T-cell (primary cell): ENCODE data around the gene MYMK. TPM values are rescaled to one million over a fixed set of nuclear protein-coding genes. Genes with fewer than 3 reads are reported as not detected.

Experiments
- ATAC-seq, 4 experiments: fragments of 200-7000 bp in 3 of 4; fragments of 150-1000 bp in 1 of 4; cut with Tn5 transposase; replicated peaks in 1 of 4; 1 replicate in 3 of 4; 2 replicates in 1 of 4; pipeline ENCODE4 v1.10.0; 2021; ENCODE audit warnings: moderate library complexity in 3 of 4, mild to moderate bottlenecking in 2 of 4, moderate number of reproducible peaks in 1 of 4
- CTCF ChIA-PET, 2 donors: fragments of 300-600 bp; sonication (Branson Sonifier 250); formaldehyde crosslinking; loops; one replicate each; lab custom pipeline; 2022; ENCODE audit warnings: antibody characterized with exemption in 2 of 2; lab: Charles Lee
- POLR2A ChIA-PET, 2 donors: fragments of 300-600 bp; sonication (Branson Sonifier 250); formaldehyde crosslinking; loops; one replicate each; lab custom pipeline; 2022; ENCODE audit warnings: antibody characterized with exemption in 2 of 2; lab: Charles Lee
- DNase-seq, 35 experiments: peaks; one replicate each; pipeline versions ENCODE4 v3.0.0 to v3.0.0-alpha.2; 2013 to 2023
- H3K27ac ChIP-seq: one replicate; pipeline ENCODE4 v1.5.1; 2013; ENCODE audit warnings: low read length
- H3K27me3 ChIP-seq, 2 experiments: replicated peaks in 1 of 2; 1 replicate in 1 of 2; 2 replicates in 1 of 2; pipeline versions ENCODE4 v1.6.1 to v1.7.0; 2013; ENCODE audit warnings: low read length in 1 of 2, mixed read lengths in 1 of 2; ENCODE audit not compliant: control insufficient read depth in 2 of 2, insufficient read depth in 2 of 2; ENCODE audit errors: extremely low read depth in 1 of 2
- H3K36me3 ChIP-seq, 2 donors: 1 replicate in 1 of 2; 2 replicates in 1 of 2; pipeline versions ENCODE4 v1.6.1 to v1.7.0; 2013; ENCODE audit warnings: low read length in 1 of 2; ENCODE audit not compliant: control insufficient read depth in 2 of 2, insufficient read depth in 1 of 2; ENCODE audit errors: extremely low read depth in 1 of 2
- H3K4me1 ChIP-seq, 2 experiments: 1 replicate in 1 of 2; 2 replicates in 1 of 2; pipeline versions ENCODE4 v1.6.1 to v1.7.0; 2013; ENCODE audit warnings: low read length in 2 of 2, mixed read lengths in 1 of 2; ENCODE audit not compliant: insufficient read depth in 2 of 2, control insufficient read depth in 1 of 2; ENCODE audit errors: extremely low read depth in 1 of 2
- H3K4me3 ChIP-seq, 2 donors: 1 replicate in 1 of 2; 2 replicates in 1 of 2; pipeline versions ENCODE4 v1.5.1 to v1.7.0; 2013; ENCODE audit warnings: mild to moderate bottlenecking in 2 of 2, low read length in 1 of 2, moderate library complexity in 1 of 2; ENCODE audit not compliant: control insufficient read depth in 1 of 2; ENCODE audit errors: extremely low read depth in 1 of 2
- H3K9me3 ChIP-seq: 2 replicates; pipeline ENCODE4 v1.7.0; 2013
- H3K27ac Mint-ChIP-seq, 2 donors: one replicate each; pipeline ENCODE4 v1.8.0; 2020 to 2021; ENCODE audit warnings: mild to moderate bottlenecking in 2 of 2, mixed read lengths in 2 of 2
- H3K27me3 Mint-ChIP-seq, 2 donors: one replicate each; pipeline ENCODE4 v1.8.0; 2021 to 2022; ENCODE audit warnings: mixed read lengths in 2 of 2
- H3K36me3 Mint-ChIP-seq: one replicate; pipeline ENCODE4 v1.8.0; 2021; ENCODE audit warnings: mixed read lengths
- H3K4me1 Mint-ChIP-seq, 3 donors: one replicate each; pipeline ENCODE4 v1.8.0; 2020 to 2022; ENCODE audit warnings: mixed read lengths in 3 of 3, mild to moderate bottlenecking in 1 of 3
- H3K4me3 Mint-ChIP-seq, 3 donors: one replicate each; pipeline ENCODE4 v1.8.0; 2020 to 2022; ENCODE audit warnings: mild to moderate bottlenecking in 3 of 3, mixed read lengths in 3 of 3, moderate library complexity in 3 of 3
- H3K9me3 Mint-ChIP-seq, 3 donors: one replicate each; pipeline ENCODE4 v1.8.0; 2020 to 2022; ENCODE audit warnings: mixed read lengths in 3 of 3
- WGBS: methylation state at CpG from one replicate; pipeline ENCODE4 v1.1.5; 2013; ENCODE audit warnings: missing lambda C conversion rate; ENCODE audit not compliant: insufficient coverage; 5-methylcytosine and 5-hydroxymethylcytosine counted together
- total RNA-seq, 35 experiments: library from RNA in 6 of 35; stranded (reverse) in 6 of 35; fragments of 120-200 nt in 1 of 35; gene quantifications; one replicate each; pipeline versions ENCODE4 v1.2.1 to v1.2.4 and lab custom pipeline; 2013 to 2026

Gene MYMK
- total RNA-seq, 5 donors from 2014 or later (not counting 1 experiment from before 2014, with no cell fraction given), result not detected

- Mint-ChIP-seq H3K36me3 (no peaks in the 10 kb centered on the region), H3K4me1 (no peaks in the 10 kb centered on the region), H3K4me3 (no peak overlapping the region), H3K9me3 (no peaks in the 10 kb centered on the region), H3K27ac (no peak overlapping the region), H3K27me3 (peaks cover 0 to 10% of the 10 kb centered on the region in 2 donors)
- H3K36me3 ChIP-seq, result no peaks in the 10 kb centered on the region
- H3K4me3 ChIP-seq, result no peak overlapping the region
- DNase-seq, result no peak
- CTCF ChIA-PET, result interaction anchor here in 1 of 2 donors (0.6 kb wide), 1 partner anchor 301 kb away, joined by 4 read pairs; no protein-coding TSS in a partner anchor
- ATAC-seq, result no peak
- H3K27me3 ChIP-seq, result peaks cover 0 to 28% of the 10 kb centered on the region in 2 experiments
- no peaks in the 10 kb centered on the region for H3K4me1 ChIP-seq
- H3K9me3 ChIP-seq, result no peaks in the 10 kb centered on the region
- 82% methylated on average over 15 of the region's 16 CpGs for WGBS
- POLR2A ChIA-PET, result no interaction called here
- no peak overlapping the region for H3K27ac ChIP-seq
Measured at GRCh38 chr9:133570691-133571080, 45.9 kb upstream of the MYMK start.

- no peak overlapping the region for H3K27ac ChIP-seq
- Mint-ChIP-seq H3K27ac (no peak overlapping the region), H3K4me1 (no peaks in the 10 kb centered on the region), H3K9me3 (no peaks in the 10 kb centered on the region), H3K27me3 (peaks cover 0 to 5% of the 10 kb centered on the region in 2 donors), H3K36me3 (no peaks in the 10 kb centered on the region), H3K4me3 (no peak overlapping the region)
- ChIA-PET POLR2A (no interaction called here), CTCF (no interaction called here)
- no peaks in the 10 kb centered on the region for H3K4me1 ChIP-seq
- 83% methylated on average over 36 of the region's 36 CpGs for WGBS
- no peak overlapping the region for H3K4me3 ChIP-seq
- ATAC-seq (no peak), DNase-seq (no peak)
- H3K36me3 ChIP-seq, result no peaks in the 10 kb centered on the region
- H3K9me3 ChIP-seq, result no peaks in the 10 kb centered on the region
- peaks cover 0 to 22% of the 10 kb centered on the region in 2 experiments for H3K27me3 ChIP-seq
Measured at GRCh38 chr9:133569891-133570690, 45.3 kb upstream of the MYMK start.

GRCh38 chr9:133569121-133569785 lies 44.5 kb upstream of the MYMK start:
- DNase-seq (no peak), ATAC-seq (no peak)
- H3K4me1 ChIP-seq, result no peaks in the 10 kb centered on the region
- 82% methylated on average over 9 of the region's 14 CpGs for WGBS
- Mint-ChIP-seq H3K27me3 (peaks cover 0 to 4% of the 10 kb centered on the region in 2 donors), H3K4me1 (no peaks in the 10 kb centered on the region), H3K27ac (no peak overlapping the region), H3K36me3 (no peaks in the 10 kb centered on the region), H3K4me3 (no peak overlapping the region), H3K9me3 (no peaks in the 10 kb centered on the region)
- peaks cover 0 to 19% of the 10 kb centered on the region in 2 experiments for H3K27me3 ChIP-seq
- H3K36me3 ChIP-seq, result no peaks in the 10 kb centered on the region
- no peak overlapping the region for H3K27ac ChIP-seq
- no peaks in the 10 kb centered on the region for H3K9me3 ChIP-seq
- ChIA-PET POLR2A (no interaction called here), CTCF (no interaction called here)
- H3K4me3 ChIP-seq, result no peak overlapping the region

- 97% methylated on average over 23 of the region's 33 CpGs for WGBS
- POLR2A ChIA-PET, result no interaction called here
- peaks cover 0 to 4% of the 10 kb centered on the region in 2 experiments for H3K4me1 ChIP-seq
Measured at GRCh38 chr9:133568186-133568585, 43.4 kb upstream of the MYMK start.

GRCh38 chr9:133566817-133567216 lies 42.1 kb upstream of the MYMK start:
- Mint-ChIP-seq H3K4me3 (no peak overlapping the region), H3K36me3 (no peaks in the 10 kb centered on the region), H3K9me3 (no peaks in the 10 kb centered on the region), H3K4me1 (peaks cover 7 to 9% (median 7%) of the 10 kb centered on the region in 3 donors), H3K27ac (no peak overlapping the region), H3K27me3 (no peaks in the 10 kb centered on the region)
- H3K36me3 ChIP-seq, result no peaks in the 10 kb centered on the region
- ATAC-seq (no peak), DNase-seq (no peak)
- peaks cover 0 to 8% of the 10 kb centered on the region in 2 experiments for H3K4me1 ChIP-seq
- POLR2A ChIA-PET, result no interaction called here
- CTCF ChIA-PET, result no interaction called here
- H3K27ac ChIP-seq, result no peak overlapping the region
- no peaks in the 10 kb centered on the region for H3K9me3 ChIP-seq
- 86% methylated on average over 16 of the region's 17 CpGs for WGBS
- H3K27me3 ChIP-seq, result peaks cover 0 to 4% of the 10 kb centered on the region in 2 experiments
- no peak overlapping the region for H3K4me3 ChIP-seq

More at GRCh38 chr9:133568186-133568585, 43.4 kb upstream of the MYMK start:
- CTCF ChIA-PET, result no interaction called here
- H3K27me3 ChIP-seq, result peaks cover 0 to 12% of the 10 kb centered on the region in 2 experiments
- H3K27ac Mint-ChIP-seq, result no peak overlapping the region
- no peak for DNase-seq
- H3K4me3 Mint-ChIP-seq, result no peak overlapping the region
- H3K4me1 Mint-ChIP-seq, result peaks cover 4 to 7% (median 4%) of the 10 kb centered on the region in 3 donors
- H3K4me3 ChIP-seq, result no peak overlapping the region
- H3K36me3 Mint-ChIP-seq, result no peaks in the 10 kb centered on the region
- no peaks in the 10 kb centered on the region for H3K9me3 ChIP-seq
- no peaks in the 10 kb centered on the region for H3K36me3 ChIP-seq
- ATAC-seq, result no peak
- H3K27ac ChIP-seq, result no peak overlapping the region
- peaks cover 0 to 3% of the 10 kb centered on the region in 2 donors for H3K27me3 Mint-ChIP-seq
- no peaks in the 10 kb centered on the region for H3K9me3 Mint-ChIP-seq

GRCh38 chr9:133566382-133566781 lies 41.6 kb upstream of the MYMK start:
- Histone ChIP-seq H3K27me3 (peaks cover 0 to 4% of the 10 kb centered on the region in 2 experiments), H3K36me3 (no peaks in the 10 kb centered on the region), H3K4me3 (no peak overlapping the region), H3K4me1 (peaks cover 0 to 8% of the 10 kb centered on the region in 2 experiments), H3K9me3 (no peaks in the 10 kb centered on the region), H3K27ac (no peak overlapping the region)
- H3K27me3 Mint-ChIP-seq, result no peaks in the 10 kb centered on the region
- H3K27ac Mint-ChIP-seq, result no peak overlapping the region
- 83% methylated on average over 7 of the region's 14 CpGs for WGBS
- no peaks in the 10 kb centered on the region for H3K9me3 Mint-ChIP-seq
- CTCF ChIA-PET, result no interaction called here
- H3K4me1 Mint-ChIP-seq, result peaks cover 7 to 10% (median 9%) of the 10 kb centered on the region in 3 donors
- POLR2A ChIA-PET, result no interaction called here
- H3K36me3 Mint-ChIP-seq, result no peaks in the 10 kb centered on the region
- no peak for ATAC-seq
- DNase-seq, result no peak
- no peak overlapping the region for H3K4me3 Mint-ChIP-seq
